GM12878 (cell line): ENCODE measurements around the gene TMEM19. TPM values are rescaled to one million over a fixed set of nuclear protein-coding genes. Genes with fewer than 3 reads are reported as not detected.

Experiments
- ATAC-seq: fragments of 200-7000 bp; cut with Tn5 transposase; 3 replicates; pipeline ENCODE4 v1.9.1; 2020; ENCODE audit warnings: mild to moderate bottlenecking, moderate library complexity
- BruUV-seq: library from RNA; stranded (reverse); fragments of 400-500 nt; replicated peaks from 2 replicates; lab custom pipeline; 2021; lab: Mats Ljungman, UMichigan
- CTCF ChIA-PET: fragments of 300-600 bp; sonication (Branson Sonifier 250); formaldehyde crosslinking; extraction: SDS; loops from one replicate; lab custom pipeline; 2021; ENCODE audit warnings: inconsistent platforms; lab: Yijun Ruan, JAX
- POLR2A ChIA-PET: fragments of 350-600 bp; formaldehyde crosslinking; extraction: SDS; loops from one replicate; lab custom pipeline; 2021; ENCODE audit warnings: inconsistent platforms; lab: Charles Lee
- RAD21 ChIA-PET: fragments of 300-600 bp; sonication (Branson Sonifier 250); formaldehyde crosslinking; loops from one replicate; lab custom pipeline; 2023; ENCODE audit warnings: antibody characterized with exemption; ENCODE audit not compliant: unreplicated experiment; lab: Charles Lee
- SMC1A ChIA-PET: fragments of 300-600 bp; sonication (Branson Sonifier 250); formaldehyde crosslinking; loops from one replicate; lab custom pipeline; 2023; ENCODE audit not compliant: unreplicated experiment, uncharacterized antibody; lab: Charles Lee
- DNase-seq: peaks from one replicate; pipeline ENCODE4 v3.0.0-alpha.2; 2011; ENCODE audit warnings: low read depth, low spot score
- FAIRE-seq: peaks from 3 replicates; lab custom pipeline; 2011; peaks lifted over from hg19 to GRCh38; lab: Jason Lieb, UNC
- H2AFZ ChIP-seq: 2 replicates; pipeline ENCODE4 v1.6.0; 2011; ENCODE audit warnings: low read depth, low read length, control low read depth; ENCODE audit not compliant: control insufficient read depth
- H3K27ac ChIP-seq: 2 replicates; pipeline ENCODE4 v1.5.1; 2011; ENCODE audit warnings: control low read depth; ENCODE audit not compliant: control insufficient read depth, insufficient read depth
- H3K27me3 ChIP-seq, 2 experiments: replicated peaks in 1 of 2; 2 replicates each; pipeline versions ENCODE4 v1.6.0 to v1.6.1; 2011; ENCODE audit warnings: low read length in 1 of 2; ENCODE audit not compliant: control insufficient read depth in 2 of 2, insufficient read depth in 2 of 2
- H3K36me3 ChIP-seq, 2 experiments: 2 replicates each; pipeline ENCODE4 v1.5.1; 2011; ENCODE audit warnings: low read length in 1 of 2; ENCODE audit not compliant: control insufficient read depth in 2 of 2, insufficient read depth in 2 of 2
- H3K4me1 ChIP-seq: 2 replicates; pipeline ENCODE4 v1.6.1; 2011; ENCODE audit warnings: mild to moderate bottlenecking, low read length, moderate library complexity, mixed read lengths; ENCODE audit not compliant: control insufficient read depth, insufficient read depth
- H3K4me2 ChIP-seq: 2 replicates; pipeline ENCODE4 v1.6.0; 2011; ENCODE audit warnings: control low read depth; ENCODE audit not compliant: control insufficient read depth, insufficient read depth
- H3K4me3 ChIP-seq: fragments of 200-600 bp; sonication (generic); 2 replicates; pipeline ENCODE4 v1.5.1; 2016
- H3K79me2 ChIP-seq: 2 replicates; pipeline ENCODE4 v1.6.0; 2011; ENCODE audit warnings: low read length; ENCODE audit not compliant: control insufficient read depth, insufficient read depth
- H3K9ac ChIP-seq: 2 replicates; pipeline ENCODE4 v1.8.0; 2011; ENCODE audit warnings: low read length, control low read depth, mixed read lengths; ENCODE audit not compliant: control insufficient read depth, insufficient read depth
- H3K9me3 ChIP-seq: replicated peaks from 3 replicates; pipeline ENCODE4 v1.5.1; 2011; ENCODE audit warnings: mild to moderate bottlenecking, low read length; ENCODE audit not compliant: control insufficient read depth, insufficient read depth
- H4K20me1 ChIP-seq: 2 replicates; pipeline ENCODE4 v1.6.0; 2011; ENCODE audit not compliant: control insufficient read depth, insufficient read depth
- ASH2L ChIP-seq: fragments of 300-600, 200-600 bp; sonication (generic); IDR thresholded peaks from 2 replicates; pipeline ENCODE4 v1.6.1; 2017; ENCODE audit warnings: low read depth, mild to moderate bottlenecking, borderline replicate concordance
- CBX5 ChIP-seq: sonication (generic); IDR thresholded peaks from 2 replicates; pipeline ENCODE4 v1.6.1; 2016; ENCODE audit warnings: low read depth, moderate library complexity, mild to moderate bottlenecking, inconsistent platforms
- EGR1 ChIP-seq, 2 experiments: IDR thresholded peaks; 1 replicate in 1 of 2; 2 replicates in 1 of 2; pipeline ENCODE4 v1.6.1; 2011 to 2012; ENCODE audit warnings: low read depth in 2 of 2, low read length in 2 of 2, borderline replicate concordance in 1 of 2, mild to moderate bottlenecking in 1 of 2, moderate library complexity in 1 of 2
- KLF5 ChIP-seq: fragments of 450-650 bp; IDR thresholded peaks from 2 replicates; pipeline ENCODE4 v1.6.1; 2014; ENCODE audit warnings: mild to moderate bottlenecking; ENCODE audit not compliant: partially characterized antibody
- NR2C1 ChIP-seq: fragments of 450-650 bp; IDR thresholded peaks from 2 replicates; pipeline ENCODE4 v1.6.1; 2017; ENCODE audit warnings: antibody characterized with exemption, mild to moderate bottlenecking, moderate library complexity
- PAX5 ChIP-seq: IDR thresholded peaks from 2 replicates; pipeline ENCODE4 v1.6.1; 2011; ENCODE audit warnings: low read depth, low read length, borderline replicate concordance
- RAD21 ChIP-seq: IDR thresholded peaks from 2 replicates; pipeline ENCODE4 v1.6.1; 2011; ENCODE audit warnings: mild to moderate bottlenecking, low read depth, low read length, moderate library complexity; ENCODE audit not compliant: insufficient read depth
- SRF ChIP-seq, 2 experiments: IDR thresholded peaks; 2 replicates each; pipeline ENCODE4 v1.6.1; 2011; ENCODE audit warnings: low read depth in 2 of 2, low read length in 2 of 2, mild to moderate bottlenecking in 1 of 2, moderate library complexity in 1 of 2
- TBL1XR1 ChIP-seq: IDR thresholded peaks from 2 replicates; pipeline ENCODE4 v1.6.1; 2012; ENCODE audit warnings: low read depth, low read length, improper control_type of control experiment
- ZNF207 ChIP-seq: fragments of 450-650 bp; IDR thresholded peaks from 2 replicates; pipeline ENCODE4 v1.6.1; 2014; ENCODE audit warnings: antibody characterized with exemption, mild to moderate bottlenecking, borderline replicate concordance
- ZSCAN29 ChIP-seq: fragments of 450-650 bp; IDR thresholded peaks from 2 replicates; pipeline ENCODE4 v1.6.1; 2017; ENCODE audit warnings: mild to moderate bottlenecking, moderate library complexity
- ZZZ3 ChIP-seq: IDR thresholded peaks from 2 replicates; pipeline ENCODE4 v1.6.1; 2011; ENCODE audit warnings: low read depth; ENCODE audit not compliant: control insufficient read depth, insufficient read length
- WGBS: methylation state at CpG from one replicate; pipeline ENCODE4 v1.1.6; 2016; ENCODE audit warnings: low lambda C conversion rate; ENCODE audit not compliant: insufficient replicate concordance, insufficient coverage; ENCODE audit errors: missing lambda C conversion rate; 5-methylcytosine and 5-hydroxymethylcytosine counted together
- in situ Hi-C: fragments of 300-500 bp; cut with MboI; formaldehyde crosslinking; loops from 9 replicates; pipeline ENCODE4 v1.14.3; 2018; ENCODE audit warnings: mixed read lengths
- intact Hi-C: fragments of 100-400 bp; cut with micrococcal nuclease; formaldehyde crosslinking; loops from one replicate; pipeline ENCODE4 v1.14.2; 2022; ENCODE audit not compliant: unreplicated experiment
- polyA plus RNA-seq, 11 experiments: library from polyadenylated mRNA; depleted of rRNA in 4 of 11; unstranded in 6 of 11; stranded (reverse) in 5 of 11; fragments of >200 nt; fragmentation: Nextera tagmentation in 4 of 11; fragmentation: Illumina TruSeq in 1 of 11; extraction: Ambion mirVana in 4 of 11; extraction: Trizol in 1 of 11; gene quantifications; 1 replicate in 1 of 11; 2 replicates in 10 of 11; pipeline versions ENCODE4 v1.2.1 to v1.2.3, GENCODE V29; 2011 to 2016; ENCODE audit warnings: inconsistent platforms in 2 of 11, missing spikeins in 2 of 11, low read depth in 1 of 11
- total RNA-seq, 4 experiments: library from RNA; depleted of rRNA in 3 of 4; stranded (reverse); fragments of >200 nt in 3 of 4; fragmentation: Illumina TruSeq in 1 of 4; extraction: Trizol in 1 of 4; gene quantifications; 2 replicates each; pipeline versions ENCODE4 v1.2.1 to v1.2.3, GENCODE V29; 2013 to 2021
- TF ChIP-seq, protein P1 (sequence below): fragments of 450-650 bp; IDR thresholded peaks from 2 replicates; pipeline ENCODE4 v1.6.1; 2016; ENCODE audit warnings: mild to moderate bottlenecking
- TF ChIP-seq, protein P2 (sequence below): fragments of 450-650 bp; formaldehyde crosslinking; IDR thresholded peaks from 2 replicates; pipeline ENCODE4 v1.4.0; 2022; ENCODE audit warnings: mild to moderate bottlenecking, moderate library complexity

Gene TMEM19
- total and polyA plus RNA-seq, 10 of the 15 experiments (the other 5 are each of a cell fraction or from before 2014, with no cell fraction given) = 26.7 to 54.9 (median 39.3) TPM

DNA sequence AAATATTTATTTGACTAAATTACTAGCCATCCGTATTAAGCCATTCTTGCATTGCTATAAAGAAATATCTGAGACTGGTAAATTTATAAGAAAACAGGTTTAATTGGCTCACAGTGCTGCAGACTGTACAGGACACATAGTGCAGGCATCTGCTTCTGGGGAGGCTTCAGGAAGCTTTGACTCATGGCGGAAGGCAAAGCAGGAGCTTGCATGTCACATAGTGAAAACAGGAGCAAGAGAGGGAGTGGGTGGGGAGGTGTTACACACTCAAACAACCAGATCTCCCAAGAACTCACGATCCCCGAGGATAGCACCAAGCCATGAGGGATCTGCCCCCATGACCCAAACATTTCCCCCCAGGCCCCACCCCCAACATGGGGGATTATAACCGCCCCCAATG lies 42.1 kb downstream of the TMEM19 start:
- ATAC-seq = no peak
- BruUV-seq = no TSS peak
- intact Hi-C loops = no loop called here
- DNase-seq = no peak
- no peak overlapping the region for H3K9ac ChIP-seq
- H2AFZ ChIP-seq = no peak overlapping the region
- in situ Hi-C loops = loop anchor here (25.0 kb wide), 1 partner anchor 991 kb away; no protein-coding TSS in a partner anchor
- CTCF ChIA-PET = interaction anchor here (1.1 kb wide), 1 partner anchor 12 kb away, joined by 3 read pairs; no protein-coding TSS in a partner anchor
- 82% methylated on average over 4 of the region's 5 CpGs for WGBS
- SMC1A ChIA-PET = no interaction called here
- TF ChIP-seq CBX5 = no peak
- TF ChIP-seq ZNF207 = no peak
- TF ChIP-seq ZSCAN29 = no peak
- TF ChIP-seq RAD21 = no peak
- TF ChIP-seq SRF (IDR thresholded peaks at IDR 0.05; ENCODE audit: low read depth in 2 of 2, low read length in 2 of 2) = no peak
- no peak for TF ChIP-seq ZZZ3
- no peak for TF ChIP-seq NR2C1
- no peak for TF ChIP-seq ASH2L
- no peak for TF ChIP-seq EGR1 (IDR thresholded peaks at IDR 0.05; ENCODE audit: borderline replicate concordance in 1 of 2, low read depth in 2 of 2, low read length in 2 of 2)
- TF ChIP-seq, protein P1, sequence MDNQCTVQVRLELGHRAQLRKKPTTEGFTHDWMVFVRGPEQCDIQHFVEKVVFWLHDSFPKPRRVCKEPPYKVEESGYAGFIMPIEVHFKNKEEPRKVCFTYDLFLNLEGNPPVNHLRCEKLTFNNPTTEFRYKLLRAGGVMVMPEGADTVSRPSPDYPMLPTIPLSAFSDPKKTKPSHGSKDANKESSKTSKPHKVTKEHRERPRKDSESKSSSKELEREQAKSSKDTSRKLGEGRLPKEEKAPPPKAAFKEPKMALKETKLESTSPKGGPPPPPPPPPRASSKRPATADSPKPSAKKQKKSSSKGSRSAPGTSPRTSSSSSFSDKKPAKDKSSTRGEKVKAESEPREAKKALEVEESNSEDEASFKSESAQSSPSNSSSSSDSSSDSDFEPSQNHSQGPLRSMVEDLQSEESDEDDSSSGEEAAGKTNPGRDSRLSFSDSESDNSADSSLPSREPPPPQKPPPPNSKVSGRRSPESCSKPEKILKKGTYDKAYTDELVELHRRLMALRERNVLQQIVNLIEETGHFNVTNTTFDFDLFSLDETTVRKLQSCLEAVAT = no peak
- TF ChIP-seq PAX5 = no peak
- no peak for TF ChIP-seq KLF5
- TF ChIP-seq, protein P2, sequence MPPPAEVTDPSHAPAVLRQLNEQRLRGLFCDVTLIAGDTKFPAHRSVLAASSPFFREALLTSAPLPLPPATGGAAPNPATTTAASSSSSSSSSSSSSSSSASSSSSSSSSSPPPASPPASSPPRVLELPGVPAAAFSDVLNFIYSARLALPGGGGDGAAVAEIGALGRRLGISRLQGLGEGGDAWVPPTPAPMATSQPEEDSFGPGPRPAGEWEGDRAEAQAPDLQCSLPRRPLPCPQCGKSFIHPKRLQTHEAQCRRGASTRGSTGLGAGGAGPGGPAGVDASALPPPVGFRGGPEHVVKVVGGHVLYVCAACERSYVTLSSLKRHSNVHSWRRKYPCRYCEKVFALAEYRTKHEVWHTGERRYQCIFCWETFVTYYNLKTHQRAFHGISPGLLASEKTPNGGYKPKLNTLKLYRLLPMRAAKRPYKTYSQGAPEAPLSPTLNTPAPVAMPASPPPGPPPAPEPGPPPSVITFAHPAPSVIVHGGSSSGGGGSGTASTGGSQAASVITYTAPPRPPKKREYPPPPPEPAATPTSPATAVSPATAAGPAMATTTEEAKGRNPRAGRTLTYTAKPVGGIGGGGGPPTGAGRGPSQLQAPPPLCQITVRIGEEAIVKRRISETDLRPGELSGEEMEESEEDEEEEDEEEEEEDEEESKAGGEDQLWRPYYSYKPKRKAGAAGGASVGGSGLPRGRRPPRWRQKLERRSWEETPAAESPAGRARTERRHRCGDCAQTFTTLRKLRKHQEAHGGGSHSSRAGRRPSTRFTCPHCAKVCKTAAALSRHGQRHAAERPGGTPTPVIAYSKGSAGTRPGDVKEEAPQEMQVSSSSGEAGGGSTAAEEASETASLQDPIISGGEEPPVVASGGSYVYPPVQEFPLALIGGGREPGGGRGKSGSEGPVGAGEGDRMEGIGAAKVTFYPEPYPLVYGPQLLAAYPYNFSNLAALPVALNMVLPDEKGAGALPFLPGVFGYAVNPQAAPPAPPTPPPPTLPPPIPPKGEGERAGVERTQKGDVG (CRISPR knock-in tag) = no peak
- no peak for TF ChIP-seq TBL1XR1
- no peak overlapping the region for H3K27ac ChIP-seq
- no peak overlapping the region for H3K4me2 ChIP-seq
- H3K79me2 ChIP-seq = no peaks in the 10 kb centered on the region
- no peaks in the 10 kb centered on the region for H3K27me3 ChIP-seq
- no peak for FAIRE-seq
- no peaks in the 10 kb centered on the region for H3K4me1 ChIP-seq
- H3K9me3 ChIP-seq = no peaks in the 10 kb centered on the region
- no peaks in the 10 kb centered on the region for H3K36me3 ChIP-seq
- RAD21 ChIA-PET = no interaction called here
- no peak overlapping the region for H3K4me3 ChIP-seq
- H4K20me1 ChIP-seq = no peaks in the 10 kb centered on the region
- POLR2A ChIA-PET = no interaction called here
